Measurements from ENCODE around the gene NEK1.

Gene NEK1

GRCh38 chr4:169611991-169612870 lies at the start of gene NEK1:
Gene NEK1 (minus strand): TSS chr4:169612583. CDS start chr4:169602630, 9,953 bp downstream.
- DNase-seq, result peak; percentile 81 to 83

- no peak for DNase-seq
Observed at GRCh38 chr4:169661761-169662160, 49.4 kb upstream of the NEK1 start.

GRCh38 chr4:169660929-169661328 lies 48.5 kb upstream of the NEK1 start:
- DNase-seq, result no peak

- peak; percentile 50 to 57 for DNase-seq
Observed at GRCh38 chr4:169659716-169660670, 47.6 kb upstream of the NEK1 start.

- DNase-seq, result no peak
Observed at GRCh38 chr4:169658975-169659715, 46.8 kb upstream of the NEK1 start.

GRCh38 chr4:169658196-169658595 lies 45.8 kb upstream of the NEK1 start:
- DNase-seq, result no peak

- DNase-seq, result no peak
Observed at GRCh38 chr4:169657470-169658107, 45.2 kb upstream of the NEK1 start.

- DNase-seq, result no peak
Observed at GRCh38 chr4:169655401-169655800, 43.0 kb upstream of the NEK1 start.

- no peak for DNase-seq
Observed at GRCh38 chr4:169652535-169652934, 40.2 kb upstream of the NEK1 start.

GRCh38 chr4:169650227-169650936 lies 38.0 kb upstream of the NEK1 start:
- no peak for DNase-seq

- no peak for DNase-seq
Observed at GRCh38 chr4:169649545-169650226, 37.3 kb upstream of the NEK1 start.

- DNase-seq, result no peak
Observed at GRCh38 chr4:169645627-169646026, 33.2 kb upstream of the NEK1 start.

- DNase-seq, result no peak
Observed at GRCh38 chr4:169644802-169645201, 32.4 kb upstream of the NEK1 start.

- no peak for DNase-seq
Observed at GRCh38 chr4:169640261-169640870, 28.0 kb upstream of the NEK1 start.

- DNase-seq, result no peak
Observed at GRCh38 chr4:169634975-169635374, 22.6 kb upstream of the NEK1 start.

- DNase-seq, result no peak
Observed at GRCh38 chr4:169632896-169633295, 20.5 kb upstream of the NEK1 start.

- DNase-seq, result no peak
Observed at GRCh38 chr4:169630069-169630468, 17.7 kb upstream of the NEK1 start.

- no peak for DNase-seq
Observed at GRCh38 chr4:169628579-169628978, 16.2 kb upstream of the NEK1 start.

- no peak for DNase-seq
Observed at GRCh38 chr4:169627307-169627706, 14.9 kb upstream of the NEK1 start.

Measured in activated CD4-positive, alpha-beta T cell treated with anti-CD3 and anti-CD28 coated beads, Interleukin-2, amount 50 U/mL, for 4 hours (primary cell).